GM19372 (cell line): ENCODE results near the gene TIMMDC1.
"Not testable (repeated sequence)": the region's sequence is repeated elsewhere in the genome, so short reads cannot be mapped to it uniquely, and the experiment has no call there.

Experiments
- ATAC-seq: cut with Tn5 transposase; IDR thresholded peaks from one replicate; pipeline ENCODE4 v1.9.1; 2021; ENCODE audit warnings: mild to moderate bottlenecking, low read depth, moderate library complexity; ENCODE audit not compliant: unreplicated experiment

Gene TIMMDC1

GRCh38 chr3:119508172-119508845, 10.0 kb downstream of the TIMMDC1 start:
- peak; percentile 56 for ATAC-seq

- no peak for ATAC-seq
These were observed 12.3 kb downstream of the TIMMDC1 start for GRCh38 chr3:119510690-119511089.

- ATAC-seq, result no peak
These were observed 16.3 kb downstream of the TIMMDC1 start for GRCh38 chr3:119514637-119515036.

GRCh38 chr3:119517112-119517511, 18.8 kb downstream of the TIMMDC1 start:
- ATAC-seq, result no peak

GRCh38 chr3:119518026-119518425, 19.7 kb downstream of the TIMMDC1 start:
- no peak for ATAC-seq

- ATAC-seq, result no peak
These were observed 26.8 kb downstream of the TIMMDC1 start for GRCh38 chr3:119524931-119525662.

GRCh38 chr3:119527714-119528113, 29.4 kb downstream of the TIMMDC1 start:
- no peak for ATAC-seq

GRCh38 chr3:119529883-119530282, 31.5 kb downstream of the TIMMDC1 start:
- no peak for ATAC-seq

- no peak for ATAC-seq
These were observed 32.1 kb downstream of the TIMMDC1 start for GRCh38 chr3:119530456-119530855.

- no peak for ATAC-seq
These were observed 32.8 kb downstream of the TIMMDC1 start for GRCh38 chr3:119531151-119531550.

- no peak for ATAC-seq
These were observed 35.9 kb downstream of the TIMMDC1 start for GRCh38 chr3:119534296-119534695.

- no peak for ATAC-seq
These were observed 38.4 kb downstream of the TIMMDC1 start for GRCh38 chr3:119536757-119537156.

- ATAC-seq, result no peak
These were observed 40.4 kb downstream of the TIMMDC1 start for GRCh38 chr3:119538772-119539171.

- ATAC-seq, result no peak
These were observed 43.2 kb downstream of the TIMMDC1 start for GRCh38 chr3:119541547-119541946.

- no peak for ATAC-seq
These were observed 43.9 kb downstream of the TIMMDC1 start for GRCh38 chr3:119542168-119542767.

- ATAC-seq, result no peak
These were observed 44.8 kb downstream of the TIMMDC1 start for GRCh38 chr3:119543147-119543546.

GRCh38 chr3:119547227-119547626, 48.9 kb downstream of the TIMMDC1 start:
- no peak for ATAC-seq

GRCh38 chr3:119548341-119548740, 50.0 kb downstream of the TIMMDC1 start:
- no peak for ATAC-seq

GRCh38 chr3:119550192-119550910, 52.0 kb downstream of the TIMMDC1 start:
- ATAC-seq, result no peak

- no peak for ATAC-seq
These were observed 53.3 kb downstream of the TIMMDC1 start for GRCh38 chr3:119551598-119551997.

GRCh38 chr3:119552928-119553327, 54.6 kb downstream of the TIMMDC1 start:
- ATAC-seq, result not testable (repeated sequence)
